Measurements from ENCODE around the gene ROPN1L. TPM values are rescaled to one million over a fixed set of nuclear protein-coding genes. Genes with fewer than 3 reads are reported as not detected.

The ROPN1L gene
- total and polyA plus RNA-seq, 2 of the 4 experiments (the other 2 are of a cell fraction) = 0.34 to 0.36 TPM

DNA sequence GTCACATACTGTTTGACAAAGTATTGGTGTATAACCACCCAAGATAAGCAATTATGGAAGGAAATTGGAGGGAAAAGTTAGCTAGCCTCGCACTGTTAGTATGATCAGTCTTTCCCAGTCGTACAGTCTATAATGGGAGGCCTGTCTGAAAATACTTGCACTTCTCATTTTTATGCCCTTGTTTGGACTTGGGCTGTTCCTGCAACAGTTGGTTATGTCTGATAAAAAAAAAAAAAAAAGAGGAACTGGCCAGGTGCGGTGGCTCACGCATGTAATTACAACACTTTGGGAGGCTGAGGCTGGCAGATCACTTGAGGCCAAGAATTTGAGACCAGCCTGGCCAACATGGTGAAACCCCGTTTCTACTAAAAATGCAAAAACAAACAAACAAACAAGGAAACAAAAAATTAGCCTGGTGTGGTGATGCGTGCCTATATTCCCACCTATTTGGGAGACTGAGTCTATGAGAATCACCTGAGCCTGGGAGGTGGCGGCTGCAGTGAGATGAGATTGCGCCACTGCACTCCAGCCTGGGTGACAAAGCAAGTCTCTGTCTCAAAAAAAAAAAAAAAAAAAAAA, 63.9 kb downstream of the ROPN1L start:
- POLR2A ChIA-PET (ENCODE audit: unreplicated experiment) = no interaction called here

More for the DNA sequence above, 63.9 kb downstream of the ROPN1L start:
- H2AK9ac ChIP-seq (replicated peaks; ENCODE audit: low read depth, low read length, poor library complexity) = no peak overlapping the region
- H3K4me1 ChIP-seq (ENCODE audit: control insufficient read depth, insufficient read depth, low read length) = peaks cover 8% of the 10 kb centered on the region
- peaks cover 1% of the 10 kb centered on the region; the same call in 1 of the 2 replicates for H3K9me3 ChIP-seq (ENCODE audit: control insufficient read depth, insufficient read depth, low read length)
- in situ Hi-C loops (cut with MboI; ENCODE audit: low sequenced_read_pairs) (no loop called here), intact Hi-C loops (cut with micrococcal nuclease) (no loop called here), dilution Hi-C loops (cut with HindIII; ENCODE audit: low sequenced_read_pairs, unreplicated experiment) (no loop called here)
- no peak overlapping the region for H4K8ac ChIP-seq (ENCODE audit: low read depth in 2 of 2, low read length in 2 of 2)
- WGBS, 2 experiments (ENCODE audit: extremely low coverage in 2 of 2, insufficient read length in 1 of 2) = no CpG with 5 or more reads among the region's 8 CpGs
- no peak overlapping the region for H3K23ac ChIP-seq (ENCODE audit: low read depth, low read length)
- H4K91ac ChIP-seq (ENCODE audit: insufficient read depth, low read depth, low read length) = no peak overlapping the region
- CTCF ChIA-PET = no interaction called here
- no peak overlapping the region for H3K14ac ChIP-seq (replicated peaks; ENCODE audit: low read depth, low read length)
- no peak overlapping the region for H3K18ac ChIP-seq (ENCODE audit: low read depth, low read length)
- BruUV-seq (replicated peaks) = no TSS peak
- no peak overlapping the region for H2BK20ac ChIP-seq (ENCODE audit: low read depth, low read length)
- no peaks in the 10 kb centered on the region for H3K36me3 ChIP-seq (ENCODE audit: control insufficient read depth, insufficient read depth, low read length)
- no peak overlapping the region for H3K4me2 ChIP-seq (ENCODE audit: low read depth, low read length)
- no peak overlapping the region for H3K27ac ChIP-seq (ENCODE audit: insufficient read depth, low read length)
- DNase-seq = no peak
- no peaks in the 10 kb centered on the region for H3K27me3 ChIP-seq (ENCODE audit: control insufficient read depth, insufficient read depth, low read length)
- TF ChIP-seq CHD1 (IDR thresholded peaks at IDR 0.05; ENCODE audit: low read depth, low read length) = no peak
- no peak for TF ChIP-seq SMC3 (IDR thresholded peaks at IDR 0.05; ENCODE audit: low read depth, low read length)
- TF ChIP-seq CEBPB (IDR thresholded peaks at IDR 0.05; ENCODE audit: low read depth, low read length) = no peak
- TF ChIP-seq POLR2A (IDR thresholded peaks at IDR 0.05; ENCODE audit: low read depth, low read length) = no peak
- TF ChIP-seq, protein P1, sequence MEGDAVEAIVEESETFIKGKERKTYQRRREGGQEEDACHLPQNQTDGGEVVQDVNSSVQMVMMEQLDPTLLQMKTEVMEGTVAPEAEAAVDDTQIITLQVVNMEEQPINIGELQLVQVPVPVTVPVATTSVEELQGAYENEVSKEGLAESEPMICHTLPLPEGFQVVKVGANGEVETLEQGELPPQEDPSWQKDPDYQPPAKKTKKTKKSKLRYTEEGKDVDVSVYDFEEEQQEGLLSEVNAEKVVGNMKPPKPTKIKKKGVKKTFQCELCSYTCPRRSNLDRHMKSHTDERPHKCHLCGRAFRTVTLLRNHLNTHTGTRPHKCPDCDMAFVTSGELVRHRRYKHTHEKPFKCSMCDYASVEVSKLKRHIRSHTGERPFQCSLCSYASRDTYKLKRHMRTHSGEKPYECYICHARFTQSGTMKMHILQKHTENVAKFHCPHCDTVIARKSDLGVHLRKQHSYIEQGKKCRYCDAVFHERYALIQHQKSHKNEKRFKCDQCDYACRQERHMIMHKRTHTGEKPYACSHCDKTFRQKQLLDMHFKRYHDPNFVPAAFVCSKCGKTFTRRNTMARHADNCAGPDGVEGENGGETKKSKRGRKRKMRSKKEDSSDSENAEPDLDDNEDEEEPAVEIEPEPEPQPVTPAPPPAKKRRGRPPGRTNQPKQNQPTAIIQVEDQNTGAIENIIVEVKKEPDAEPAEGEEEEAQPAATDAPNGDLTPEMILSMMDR (conservative IDR thresholded peaks at IDR 0.05; ENCODE audit: low read depth, low read length) = no peak
- no peak for TF ChIP-seq MXI1 (IDR thresholded peaks at IDR 0.05; ENCODE audit: borderline replicate concordance, low read depth, low read length)
- TF ChIP-seq RAD21 (IDR thresholded peaks at IDR 0.05; ENCODE audit: low read length) = no peak
- no peak for TF ChIP-seq FOS (IDR thresholded peaks at IDR 0.05; ENCODE audit: low read depth, low read length)
- no peak for TF ChIP-seq RFX5 (IDR thresholded peaks at IDR 0.05; ENCODE audit: low read depth, low read length)
- no peak for TF ChIP-seq BHLHE40 (IDR thresholded peaks at IDR 0.05; ENCODE audit: low read depth, low read length)
- no peak for TF ChIP-seq MAFK (IDR thresholded peaks at IDR 0.05; ENCODE audit: low read depth, low read length)
- TF ChIP-seq, protein P2, sequence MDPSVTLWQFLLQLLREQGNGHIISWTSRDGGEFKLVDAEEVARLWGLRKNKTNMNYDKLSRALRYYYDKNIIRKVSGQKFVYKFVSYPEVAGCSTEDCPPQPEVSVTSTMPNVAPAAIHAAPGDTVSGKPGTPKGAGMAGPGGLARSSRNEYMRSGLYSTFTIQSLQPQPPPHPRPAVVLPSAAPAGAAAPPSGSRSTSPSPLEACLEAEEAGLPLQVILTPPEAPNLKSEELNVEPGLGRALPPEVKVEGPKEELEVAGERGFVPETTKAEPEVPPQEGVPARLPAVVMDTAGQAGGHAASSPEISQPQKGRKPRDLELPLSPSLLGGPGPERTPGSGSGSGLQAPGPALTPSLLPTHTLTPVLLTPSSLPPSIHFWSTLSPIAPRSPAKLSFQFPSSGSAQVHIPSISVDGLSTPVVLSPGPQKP (IDR thresholded peaks at IDR 0.05; ENCODE audit: borderline replicate concordance, low read depth, low read length) = no peak
- TF ChIP-seq NFE2L2 (IDR thresholded peaks at IDR 0.05; ENCODE audit: low read depth, low read length) = no peak
- no peak for TF ChIP-seq MAZ (IDR thresholded peaks at IDR 0.05; ENCODE audit: borderline replicate concordance, low read depth, low read length)
- no peak for TF ChIP-seq USF2 (IDR thresholded peaks at IDR 0.05; ENCODE audit: low read depth, low read length)
- ATAC-seq (ENCODE audit: low read depth) = no peak
- no peaks in the 10 kb centered on the region for H3K79me1 ChIP-seq (ENCODE audit: low read depth in 1 of 2, low read length in 2 of 2)
- H4K5ac ChIP-seq (ENCODE audit: low read depth, low read length) = no peak overlapping the region
- no peak overlapping the region for H2BK5ac ChIP-seq (ENCODE audit: low read depth, low read length, poor library complexity, severe bottlenecking)
- H2AK5ac ChIP-seq (ENCODE audit: low read depth, low read length) = no peak overlapping the region
- H2BK120ac ChIP-seq (ENCODE audit: low read depth, low read length) = no peak overlapping the region
- no peak overlapping the region for H2AFZ ChIP-seq (replicated peaks; ENCODE audit: low read length, poor library complexity)
- no peak overlapping the region for H3K56ac ChIP-seq (ENCODE audit: extremely low read depth, insufficient read depth, low read length)
- H3K4ac ChIP-seq (ENCODE audit: low read depth, low read length) = no peak overlapping the region
- no peak overlapping the region for H3K4me3 ChIP-seq (ENCODE audit: insufficient read depth, low read depth, low read length)
- H2BK15ac ChIP-seq (ENCODE audit: low read depth, low read length) = no peak overlapping the region
- no peak overlapping the region for H3K9ac ChIP-seq (ENCODE audit: low read depth, low read length)
- peaks cover 7% of the 10 kb centered on the region; the same call in 1 of the 2 replicates for H3K9me1 ChIP-seq (ENCODE audit: insufficient read depth, low read length)
- H4K20me1 ChIP-seq (ENCODE audit: insufficient read depth, low read length) = no peaks in the 10 kb centered on the region
